HG02759 (cell line): Measurements from ENCODE around the gene ABLIM2.

Experiments used
- ATAC-seq: cut with Tn5 transposase; IDR thresholded peaks from one replicate; pipeline ENCODE4 v1.9.1; 2021; ENCODE audit warnings: mild to moderate bottlenecking, moderate library complexity; ENCODE audit not compliant: unreplicated experiment

Gene ABLIM2

GRCh38 chr4:8160572-8160971 is 2.0 kb upstream of the ABLIM2 start:
- no peak for ATAC-seq

DNA sequence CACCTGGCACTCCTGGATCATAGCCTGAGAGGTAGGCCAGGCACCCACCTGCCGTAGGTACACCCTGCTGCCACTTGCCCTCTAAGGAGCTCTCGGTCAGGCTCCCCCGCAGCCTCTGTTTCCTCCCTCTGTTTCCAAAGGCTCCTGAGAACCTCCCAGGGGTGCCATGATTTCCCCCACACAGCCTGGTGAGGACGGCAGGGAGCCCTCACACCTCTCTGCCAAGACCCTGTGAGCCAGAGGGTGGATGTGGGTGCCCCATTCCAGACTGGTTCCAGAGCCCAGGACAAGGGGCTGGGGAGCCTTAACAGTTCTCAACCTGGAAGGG is 1.6 kb upstream of the ABLIM2 start:
- ATAC-seq = no peak

GRCh38 chr4:8159537-8160232 is 1.1 kb upstream of the ABLIM2 start:
- no peak for ATAC-seq

- ATAC-seq = no peak
Measured at GRCh38 chr4:8157944-8158709, 486 bp downstream of the ABLIM2 start.

DNA sequence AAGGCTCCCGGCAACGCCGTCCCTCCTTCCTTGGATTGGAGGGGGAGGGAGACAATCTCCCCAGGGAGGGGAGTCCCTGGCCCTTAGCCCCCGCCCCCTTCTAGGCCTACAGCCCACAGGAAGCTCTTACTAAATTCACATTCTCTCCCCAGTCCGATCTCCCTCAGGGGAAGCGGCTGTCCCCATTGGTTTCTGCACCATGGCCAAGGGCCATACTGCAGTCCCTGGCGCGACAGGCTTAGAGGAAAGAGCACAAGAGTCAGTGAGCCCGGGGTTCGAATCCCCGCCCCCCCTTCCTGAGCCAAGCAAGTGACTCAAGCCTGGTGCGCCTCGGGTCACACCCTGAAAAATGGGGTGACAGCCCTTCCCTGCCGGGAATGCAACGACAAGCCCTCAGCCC is 1.1 kb downstream of the ABLIM2 start:
- ATAC-seq = no peak

GRCh38 chr4:8156617-8157016 is 2.0 kb downstream of the ABLIM2 start:
- no peak for ATAC-seq

- ATAC-seq = no peak
Measured at GRCh38 chr4:8155660-8156421, 2.8 kb downstream of the ABLIM2 start.

- ATAC-seq = no peak
Measured at GRCh38 chr4:8155048-8155447, 3.6 kb downstream of the ABLIM2 start.

- no peak for ATAC-seq
Measured at GRCh38 chr4:8153441-8153840, 5.2 kb downstream of the ABLIM2 start.

DNA sequence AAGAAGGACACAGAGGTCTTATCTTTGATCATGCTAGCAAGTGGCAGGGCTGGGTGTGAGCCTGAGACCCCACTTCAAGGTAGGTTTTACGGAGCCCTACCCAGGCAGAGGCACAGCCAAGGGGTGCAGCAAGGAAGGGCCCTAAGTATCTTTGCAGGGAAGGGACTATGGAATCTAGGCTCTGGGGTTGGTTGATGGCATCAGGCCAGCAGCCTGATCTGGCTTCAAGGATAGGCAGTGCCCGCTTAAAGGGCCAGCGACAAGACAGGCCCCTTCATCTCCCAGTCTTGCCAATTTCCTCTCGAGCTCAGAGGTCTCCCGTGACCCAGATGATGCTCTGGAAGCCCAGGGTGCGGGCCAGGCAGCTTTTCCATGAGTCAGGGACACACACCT is 5.8 kb downstream of the ABLIM2 start:
- ATAC-seq = no peak

GRCh38 chr4:8152090-8152864 is 6.3 kb downstream of the ABLIM2 start:
- no peak for ATAC-seq

- no peak for ATAC-seq
Measured at GRCh38 chr4:8151165-8151650, 7.4 kb downstream of the ABLIM2 start.

GRCh38 chr4:8150152-8151090 is 8.2 kb downstream of the ABLIM2 start:
- no peak for ATAC-seq

DNA sequence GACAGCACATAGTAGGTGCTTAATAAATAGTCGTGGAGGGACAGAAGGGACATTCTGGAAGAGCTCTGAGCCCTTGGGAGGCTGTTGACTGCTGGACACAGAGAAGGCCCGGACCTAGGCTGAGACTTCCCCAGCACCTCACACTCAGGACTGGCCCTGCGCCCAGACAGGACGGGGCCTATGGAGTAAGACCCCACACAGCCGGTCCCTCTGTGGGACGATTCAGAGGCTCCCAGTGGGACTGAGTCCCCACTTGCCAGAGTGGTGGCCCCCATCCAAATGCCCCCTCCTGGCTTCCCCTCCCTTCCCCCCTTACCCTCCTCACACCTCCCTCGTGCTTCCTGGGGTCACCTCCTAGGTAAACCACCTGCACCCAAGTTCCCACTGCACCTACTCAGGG is 8.9 kb downstream of the ABLIM2 start:
- ATAC-seq = no peak

DNA sequence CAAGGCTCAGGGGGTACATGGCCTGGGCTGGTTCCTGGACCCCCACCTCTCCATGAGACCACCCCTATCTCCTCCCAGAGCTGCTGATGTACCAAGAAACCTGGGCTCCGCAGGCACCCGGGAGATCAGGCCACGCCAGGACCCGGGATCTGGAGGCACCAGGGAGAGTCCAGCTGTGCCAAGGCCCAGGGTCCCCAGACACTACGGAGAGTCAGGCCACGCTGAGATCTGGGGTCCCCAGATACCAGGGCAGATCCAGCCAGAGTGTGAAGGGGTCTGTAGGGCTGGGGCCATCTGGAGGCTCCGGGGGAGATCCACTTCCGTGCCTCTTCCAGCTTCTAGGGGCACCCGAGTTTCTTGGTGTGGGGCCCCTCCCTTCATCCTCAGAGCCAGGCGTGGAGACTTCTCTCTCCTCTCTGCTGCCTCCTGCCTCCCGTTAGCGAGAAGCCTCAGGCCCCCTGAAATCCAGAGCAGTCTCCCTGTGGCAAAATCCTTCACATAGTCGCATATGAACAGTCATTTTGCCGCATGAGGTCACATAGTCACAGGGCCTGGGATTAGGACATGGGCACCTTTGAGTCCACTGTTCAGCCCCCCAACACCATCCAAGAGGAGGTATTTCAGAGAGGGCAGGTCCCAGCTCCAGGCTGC is 9.7 kb downstream of the ABLIM2 start:
- no peak for ATAC-seq

DNA sequence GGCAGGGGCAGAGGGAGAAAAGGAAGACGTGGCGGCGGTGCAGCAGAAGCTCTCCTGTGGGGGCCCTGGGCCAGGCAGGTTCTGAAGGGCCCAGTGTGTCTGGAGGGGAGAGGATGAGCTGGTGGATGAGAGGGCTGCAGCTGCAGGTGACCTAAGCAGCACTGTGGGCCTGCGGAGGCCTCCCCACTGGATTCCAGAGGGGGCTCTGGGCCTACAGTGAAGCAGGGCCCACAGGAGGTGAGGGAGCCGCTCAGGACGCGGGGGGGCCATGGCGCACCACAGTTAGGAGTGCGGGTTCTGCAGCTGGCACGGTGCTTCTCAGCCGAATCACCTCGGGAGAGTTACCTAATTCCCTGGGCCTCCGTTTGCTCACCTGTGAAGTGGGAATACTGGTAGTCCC is 10.5 kb downstream of the ABLIM2 start:
- no peak for ATAC-seq

GRCh38 chr4:8147231-8147970 is 11.2 kb downstream of the ABLIM2 start:
- no peak for ATAC-seq

GRCh38 chr4:8146157-8146556 is 12.5 kb downstream of the ABLIM2 start:
- no peak for ATAC-seq

- no peak for ATAC-seq
Measured at GRCh38 chr4:8144359-8144758, 14.3 kb downstream of the ABLIM2 start.
